ENCODE data around the gene TPPP2. TPM values are rescaled to one million over a fixed set of nuclear protein-coding genes. Genes with fewer than 3 reads are reported as not detected.

TPPP2 gene
- total and polyA plus RNA-seq, 9 of the 15 experiments (the other 6 are each of a cell fraction or from before 2014, with no cell fraction given), result 0.18 TPM; not detected in 8

DNA sequence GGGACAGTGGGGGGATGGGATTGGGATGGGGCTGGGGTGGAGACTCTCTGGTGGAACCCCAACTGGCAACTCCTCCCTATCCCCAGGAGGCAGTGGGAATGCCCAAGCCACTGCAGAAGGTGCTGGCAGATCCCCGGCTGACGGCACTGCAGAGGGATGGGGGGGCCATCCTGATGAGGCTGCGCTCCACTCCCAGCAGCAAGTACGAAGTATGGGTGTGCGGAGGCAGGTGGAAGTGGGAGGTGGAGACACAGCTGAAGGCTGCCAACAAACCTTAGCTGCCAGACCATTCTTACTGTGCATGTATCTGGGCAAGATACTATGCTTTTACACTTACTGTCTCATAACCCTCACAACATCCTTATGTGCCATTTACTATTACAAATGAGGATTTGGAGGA lies 48.3 kb downstream of the TPPP2 start (continued):
- TF ChIP-seq, protein P1, sequence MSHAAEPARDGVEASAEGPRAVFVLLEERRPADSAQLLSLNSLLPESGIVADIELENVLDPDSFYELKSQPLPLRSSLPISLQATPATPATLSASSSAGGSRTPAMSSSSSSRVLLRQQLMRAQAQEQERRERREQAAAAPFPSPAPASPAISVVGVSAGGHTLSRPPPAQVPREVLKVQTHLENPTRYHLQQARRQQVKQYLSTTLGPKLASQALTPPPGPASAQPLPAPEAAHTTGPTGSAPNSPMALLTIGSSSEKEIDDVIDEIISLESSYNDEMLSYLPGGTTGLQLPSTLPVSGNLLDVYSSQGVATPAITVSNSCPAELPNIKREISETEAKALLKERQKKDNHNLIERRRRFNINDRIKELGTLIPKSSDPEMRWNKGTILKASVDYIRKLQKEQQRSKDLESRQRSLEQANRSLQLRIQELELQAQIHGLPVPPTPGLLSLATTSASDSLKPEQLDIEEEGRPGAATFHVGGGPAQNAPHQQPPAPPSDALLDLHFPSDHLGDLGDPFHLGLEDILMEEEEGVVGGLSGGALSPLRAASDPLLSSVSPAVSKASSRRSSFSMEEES (CRISPR knock-in tag; IDR thresholded peaks at IDR 0.05), result no peak
- no peak for TF ChIP-seq RBM39 (optimal IDR thresholded peaks at IDR 0.05; ENCODE audit: low read depth, low read length)
- TF ChIP-seq SMAD3 (CRISPR knock-in tag; conservative IDR thresholded peaks at IDR 0.05), result no peak

DNA sequence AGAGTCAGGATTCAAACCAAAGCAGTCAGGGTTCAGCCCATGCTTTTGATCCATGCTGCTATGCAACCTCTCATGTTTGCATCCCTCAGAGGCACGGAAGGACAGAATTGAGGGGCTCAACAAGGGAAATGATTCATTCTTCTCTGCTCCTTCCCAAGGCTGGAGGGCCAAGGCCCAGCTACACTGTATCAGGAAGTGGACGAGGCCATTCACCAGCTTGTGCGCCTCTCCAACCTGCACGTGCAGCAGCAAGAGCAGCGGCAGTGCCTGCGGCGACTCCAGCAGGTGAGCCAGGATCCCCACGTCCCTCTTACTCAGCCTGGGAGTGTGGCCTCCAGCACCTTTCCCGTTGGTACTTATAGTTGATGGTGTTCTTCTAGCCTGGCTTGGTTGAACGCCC lies 48.7 kb downstream of the TPPP2 start:
- CTCF ChIA-PET (ENCODE audit: low intra/inter-chr PET ratio), result no interaction called here
- H3K4me1 ChIP-seq (replicated peaks in 1 of 2; ENCODE audit: control insufficient read depth in 2 of 2, insufficient read depth in 2 of 2, low read length in 2 of 2), result peaks cover 0 to 6% of the 10 kb centered on the region in 2 experiments; a peak in 3 of 5 replicates
- H3K9me3 ChIP-seq (replicated peaks; ENCODE audit: control insufficient read depth, insufficient read depth, low read depth, low read length), result no peaks in the 10 kb centered on the region
- ATAC-seq (no peak), FAIRE-seq (no peak), DNase-seq (ENCODE audit: extremely low read depth in 1 of 4, low spot score in 3 of 4) (no peak)
- 21% methylated on average over 6 of the region's 10 CpGs for WGBS (ENCODE audit: insufficient coverage, low coverage, missing lambda C conversion rate)
- no peak overlapping the region for H3K4me2 ChIP-seq (ENCODE audit: insufficient read depth, low read length)
- H3K27me3 ChIP-seq (ENCODE audit: control insufficient read depth in 2 of 2, insufficient read depth in 2 of 2, low read length in 2 of 2), result no peaks in the 10 kb centered on the region
- no peak overlapping the region for H3K9ac ChIP-seq (ENCODE audit: insufficient read depth in 1 of 2, low read depth in 2 of 2, low read length in 2 of 2)
- no peak overlapping the region for H2AFZ ChIP-seq (ENCODE audit: low read depth, low read length)
- H3K9me1 ChIP-seq (ENCODE audit: control insufficient read depth, insufficient read depth, low read length), result no peaks in the 10 kb centered on the region
- H3K27ac ChIP-seq (ENCODE audit: extremely low read depth, low read depth, low read length), result no peak overlapping the region
- POLR2A ChIA-PET, result interaction anchor here (0.6 kb wide), 1 partner anchor 201 kb away, joined by 4 read pairs; no protein-coding TSS in a partner anchor
- intact Hi-C loops (cut with micrococcal nuclease), result no loop called here
- no TSS peak for BruUV-seq (replicated peaks)
- H3K79me2 ChIP-seq (ENCODE audit: control insufficient read depth, insufficient read depth, low read length), result no peaks in the 10 kb centered on the region
- H4K20me1 ChIP-seq (replicated peaks; ENCODE audit: control insufficient read depth, insufficient read depth, low read length), result no peaks in the 10 kb centered on the region
- H3K4me3 ChIP-seq, result no peak overlapping the region
- in situ Hi-C loops (cut with MboI), result no loop called here
- no peaks in the 10 kb centered on the region for H3K36me3 ChIP-seq (ENCODE audit: control insufficient read depth, insufficient read depth, low read length)
- TF ChIP-seq KLF6 (CRISPR knock-in tag; IDR thresholded peaks at IDR 0.05; ENCODE audit: borderline replicate concordance) (no peak), THRAP3 (IDR thresholded peaks at IDR 0.05; ENCODE audit: borderline replicate concordance) (no peak), TARDBP (IDR thresholded peaks at IDR 0.05) (no peak), ELF4 (CRISPR knock-in tag; IDR thresholded peaks at IDR 0.05) (no peak), ZZZ3 (IDR thresholded peaks at IDR 0.05) (no peak), NR4A1 (CRISPR knock-in tag; IDR thresholded peaks at IDR 0.05) (no peak), NR4A1 (tag; IDR thresholded peaks at IDR 0.05) (no peak), ATF7 (IDR thresholded peaks at IDR 0.05) (no peak), TAF15 (IDR thresholded peaks at IDR 0.05; ENCODE audit: low read depth, low read length) (no peak)
- TF ChIP-seq, protein P2, sequence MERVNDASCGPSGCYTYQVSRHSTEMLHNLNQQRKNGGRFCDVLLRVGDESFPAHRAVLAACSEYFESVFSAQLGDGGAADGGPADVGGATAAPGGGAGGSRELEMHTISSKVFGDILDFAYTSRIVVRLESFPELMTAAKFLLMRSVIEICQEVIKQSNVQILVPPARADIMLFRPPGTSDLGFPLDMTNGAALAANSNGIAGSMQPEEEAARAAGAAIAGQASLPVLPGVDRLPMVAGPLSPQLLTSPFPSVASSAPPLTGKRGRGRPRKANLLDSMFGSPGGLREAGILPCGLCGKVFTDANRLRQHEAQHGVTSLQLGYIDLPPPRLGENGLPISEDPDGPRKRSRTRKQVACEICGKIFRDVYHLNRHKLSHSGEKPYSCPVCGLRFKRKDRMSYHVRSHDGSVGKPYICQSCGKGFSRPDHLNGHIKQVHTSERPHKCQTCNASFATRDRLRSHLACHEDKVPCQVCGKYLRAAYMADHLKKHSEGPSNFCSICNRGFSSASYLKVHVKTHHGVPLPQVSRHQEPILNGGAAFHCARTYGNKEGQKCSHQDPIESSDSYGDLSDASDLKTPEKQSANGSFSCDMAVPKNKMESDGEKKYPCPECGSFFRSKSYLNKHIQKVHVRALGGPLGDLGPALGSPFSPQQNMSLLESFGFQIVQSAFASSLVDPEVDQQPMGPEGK (CRISPR knock-in tag; IDR thresholded peaks at IDR 0.05; ENCODE audit: borderline replicate concordance), result no peak
- TF ChIP-seq, protein P3, sequence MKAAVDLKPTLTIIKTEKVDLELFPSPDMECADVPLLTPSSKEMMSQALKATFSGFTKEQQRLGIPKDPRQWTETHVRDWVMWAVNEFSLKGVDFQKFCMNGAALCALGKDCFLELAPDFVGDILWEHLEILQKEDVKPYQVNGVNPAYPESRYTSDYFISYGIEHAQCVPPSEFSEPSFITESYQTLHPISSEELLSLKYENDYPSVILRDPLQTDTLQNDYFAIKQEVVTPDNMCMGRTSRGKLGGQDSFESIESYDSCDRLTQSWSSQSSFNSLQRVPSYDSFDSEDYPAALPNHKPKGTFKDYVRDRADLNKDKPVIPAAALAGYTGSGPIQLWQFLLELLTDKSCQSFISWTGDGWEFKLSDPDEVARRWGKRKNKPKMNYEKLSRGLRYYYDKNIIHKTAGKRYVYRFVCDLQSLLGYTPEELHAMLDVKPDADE (conservative IDR thresholded peaks at IDR 0.05; ENCODE audit: control insufficient read depth, low read depth, low read length), result no peak

Measured in K562 (cell line).